Caki2 (cell line): ENCODE measurements around the gene DEPDC5. TPM values are rescaled to one million over a fixed set of nuclear protein-coding genes. Genes with fewer than 3 reads are reported as not detected.

Experiments
- DNase-seq: peaks from one replicate; pipeline ENCODE4 v3.0.0-alpha.2; 2015; ENCODE audit warnings: low read depth
- in situ Hi-C: cut with HindIII; loops from 2 replicates; pipeline ENCODE4 v1.10.0; 2016; ENCODE audit warnings: low sequenced_read_pairs, low pct_unique_long_range_greater_than_20kb, mixed read lengths
- total RNA-seq: library from RNA; depleted of rRNA; stranded (reverse); fragments of >200 nt; shearing (Covaris generic); gene quantifications from 2 replicates; pipeline ENCODE4 v1.2.3, GENCODE V29; 2014; ENCODE audit warnings: low replicate concordance

DEPDC5 gene
- total RNA-seq, 1 experiment from 2014 or later: 7.3 TPM

DNA sequence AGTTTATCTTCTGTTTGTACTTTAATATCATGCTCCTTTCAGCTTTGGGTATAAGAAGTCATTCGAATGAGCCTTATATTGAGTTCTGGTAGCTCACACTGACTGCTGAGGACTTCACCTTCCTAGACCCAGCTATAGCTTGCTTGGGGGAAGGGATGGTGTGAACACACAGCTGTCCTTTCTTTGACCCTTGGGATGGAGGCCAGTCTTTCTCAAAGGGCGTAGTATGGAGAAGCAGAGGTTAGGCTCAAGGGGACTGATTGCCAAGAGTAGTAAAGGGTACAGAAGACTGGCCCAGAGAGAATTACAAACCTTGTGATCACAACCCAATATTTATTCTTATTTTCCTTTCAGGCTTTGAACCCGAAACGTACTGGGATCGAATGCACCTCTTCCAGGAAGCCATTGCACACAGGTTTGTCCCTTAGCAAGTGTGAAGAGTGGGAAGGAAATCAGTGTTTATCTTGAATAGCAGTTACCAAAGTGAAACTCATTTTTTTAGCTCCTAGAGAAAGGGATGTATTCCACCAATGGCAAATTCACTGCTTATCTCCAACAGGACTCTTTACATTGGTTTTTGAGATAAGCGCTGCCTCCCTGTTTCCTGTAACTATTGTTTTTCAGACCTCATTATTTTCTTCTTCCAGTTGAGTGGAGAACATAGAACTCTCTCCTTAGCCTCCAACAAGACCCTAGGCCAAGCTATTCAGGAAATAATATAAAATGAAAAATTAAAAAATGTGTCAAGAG, 147.7 kb downstream of the DEPDC5 start:
- in situ Hi-C loops: no loop called here
- no peak for DNase-seq

DNA sequence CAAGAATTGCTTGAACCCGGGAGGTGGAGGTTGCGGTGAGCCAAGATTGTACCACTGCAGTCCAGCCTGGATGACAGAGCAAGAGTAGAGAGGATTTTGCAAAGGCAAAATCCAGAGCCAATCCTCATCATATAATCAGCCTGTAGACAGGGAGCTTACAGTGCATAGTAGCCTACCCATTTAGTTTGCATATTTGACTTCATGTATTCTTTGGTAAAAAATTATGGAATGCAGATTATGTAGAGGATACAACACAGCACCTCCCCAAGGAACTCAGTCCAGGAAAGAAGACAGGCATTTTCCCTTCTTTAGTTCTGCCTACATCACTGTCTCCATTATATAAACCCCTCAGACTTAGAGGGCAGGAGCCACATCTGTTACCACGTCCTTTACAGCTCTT, 150.8 kb downstream of the DEPDC5 start:
- in situ Hi-C loops: no loop called here
- no peak for DNase-seq

DNA sequence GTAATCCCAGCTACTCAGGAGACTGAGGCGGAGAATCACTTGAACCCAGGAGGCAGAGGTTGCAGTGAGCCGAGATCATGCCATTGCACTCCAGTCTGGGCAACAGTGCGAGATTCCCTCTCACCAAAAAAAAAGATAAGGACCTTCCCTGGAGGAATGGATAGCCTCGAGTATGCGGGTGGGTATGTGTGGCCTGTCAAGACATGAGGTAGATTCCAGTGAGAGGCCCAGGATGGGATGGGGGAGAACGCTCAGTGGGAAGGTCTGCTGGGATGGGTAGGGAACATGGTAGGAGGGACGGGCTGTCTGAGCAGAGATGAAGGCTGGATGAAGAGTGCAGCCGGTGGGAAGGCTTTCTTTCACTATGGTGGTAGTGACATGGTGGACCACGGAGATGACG, 151.5 kb downstream of the DEPDC5 start:
- in situ Hi-C loops: no loop called here
- DNase-seq: no peak

DNA sequence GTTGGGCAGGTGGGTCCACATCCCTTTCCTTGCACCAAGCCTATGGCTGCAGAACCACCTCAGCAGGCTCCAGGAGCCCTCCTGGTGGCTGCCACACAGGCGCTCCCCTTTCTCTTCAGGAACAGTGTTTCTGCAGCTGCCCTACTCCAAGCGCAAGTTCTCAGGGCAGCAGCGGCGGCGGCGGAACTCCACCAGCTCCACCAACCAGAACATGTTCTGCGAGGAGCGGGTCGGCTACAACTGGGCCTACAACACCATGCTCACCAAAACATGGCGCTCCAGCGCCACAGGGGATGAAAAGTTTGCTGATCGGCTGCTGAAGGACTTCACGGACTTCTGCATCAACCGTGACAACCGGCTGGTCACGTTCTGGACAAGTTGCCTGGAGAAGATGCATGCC, 152.3 kb downstream of the DEPDC5 start:
- in situ Hi-C loops: no loop called here
- no peak for DNase-seq

DNA sequence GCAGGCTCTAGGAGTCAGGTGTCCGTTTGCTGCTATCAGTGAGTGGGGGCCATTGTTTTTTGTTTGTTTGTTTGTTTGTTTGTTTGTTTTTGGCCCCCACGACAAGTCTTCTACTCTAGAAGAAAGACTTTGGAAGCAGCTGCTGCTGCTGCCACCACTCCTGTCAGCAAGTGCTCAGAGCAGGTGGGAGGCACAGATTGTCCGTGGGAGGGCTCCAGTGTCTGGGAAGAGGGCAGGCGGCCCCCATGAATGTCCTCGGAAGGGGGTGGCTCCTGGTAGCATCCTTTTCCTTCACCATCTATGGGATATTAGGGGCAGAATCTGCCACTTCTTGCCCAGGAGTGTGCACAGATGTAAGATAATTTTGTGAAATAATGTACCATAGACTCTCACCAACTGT, 152.8 kb downstream of the DEPDC5 start:
- in situ Hi-C loops: no loop called here
- DNase-seq: no peak

DNA sequence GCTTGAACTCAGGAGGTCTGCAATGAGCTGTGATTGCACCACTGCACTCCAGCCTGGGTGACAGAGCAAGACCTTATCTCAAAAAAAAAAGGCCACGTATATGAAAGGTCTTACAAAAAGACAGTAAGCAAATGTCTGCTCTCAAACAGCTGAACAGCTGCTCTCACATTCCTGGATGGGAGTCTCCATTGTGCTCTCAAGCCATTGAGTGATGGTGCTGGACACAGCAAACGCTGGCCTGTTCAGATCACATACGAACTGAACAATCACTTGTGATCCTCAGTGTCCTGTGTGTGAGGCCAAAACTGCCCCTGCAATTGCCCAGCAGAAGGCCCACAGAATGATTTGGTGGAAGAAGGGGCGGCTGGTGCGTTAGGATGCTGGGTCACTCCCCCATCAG, 156.2 kb downstream of the DEPDC5 start:
- DNase-seq: no peak
- in situ Hi-C loops: no loop called here

DNA sequence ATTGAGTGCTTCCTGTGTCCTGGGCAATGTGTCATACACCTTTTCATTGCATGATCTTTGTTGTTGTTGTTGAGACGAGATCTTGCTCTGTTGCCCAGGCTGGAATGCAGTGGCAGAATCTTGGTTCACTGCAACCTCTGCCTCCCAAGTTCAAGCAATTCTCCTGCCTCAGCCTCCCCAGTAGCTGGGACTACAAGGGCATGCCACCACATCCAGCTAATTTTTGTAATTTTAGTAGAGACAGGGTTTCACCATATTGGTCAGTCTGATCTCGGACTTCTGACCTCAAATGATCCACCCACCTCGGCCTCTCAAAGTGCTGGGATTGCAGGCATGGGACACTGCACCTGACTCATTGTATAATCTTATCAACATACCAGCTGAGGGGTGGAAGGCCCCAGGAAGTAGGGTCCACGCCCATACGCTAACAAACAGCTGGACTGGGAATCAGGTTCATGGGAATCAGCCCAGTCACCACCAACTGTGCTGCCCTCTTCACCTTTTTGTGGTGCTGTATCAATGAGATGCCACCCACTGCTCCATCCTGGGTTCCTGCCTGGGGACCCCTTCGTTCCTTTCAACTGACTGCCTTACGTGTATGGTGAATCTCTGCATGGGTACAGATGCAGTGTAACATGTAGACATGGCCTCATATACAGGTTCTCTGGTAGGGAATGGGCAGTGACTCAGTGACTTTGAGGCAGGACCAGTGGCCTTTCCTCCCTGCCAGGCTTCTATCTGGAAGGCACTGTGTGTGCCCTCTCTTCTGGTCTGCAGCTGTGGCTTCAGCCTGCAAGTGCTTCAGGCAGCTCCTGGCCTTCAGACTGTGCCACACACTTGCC, 158.0 kb downstream of the DEPDC5 start:
- DNase-seq: no peak
- in situ Hi-C loops: no loop called here

DNA sequence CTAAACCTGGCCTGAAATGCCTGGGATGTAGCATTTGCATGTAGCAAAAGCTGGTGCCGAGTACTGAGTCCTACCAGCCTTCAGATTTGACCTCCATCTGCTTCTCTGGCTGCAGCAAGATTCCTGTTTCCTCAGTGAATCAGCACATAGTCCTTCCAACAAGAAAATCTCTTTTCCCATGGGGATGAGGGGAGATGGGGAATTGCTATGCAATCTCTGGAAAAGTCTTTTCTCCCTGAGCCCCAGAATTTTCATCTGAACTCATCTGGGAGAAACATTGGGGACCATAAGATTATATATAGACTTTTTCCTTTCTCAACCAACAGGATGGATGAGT, 158.6 kb downstream of the DEPDC5 start:
- in situ Hi-C loops: no loop called here
- no peak for DNase-seq

DNA sequence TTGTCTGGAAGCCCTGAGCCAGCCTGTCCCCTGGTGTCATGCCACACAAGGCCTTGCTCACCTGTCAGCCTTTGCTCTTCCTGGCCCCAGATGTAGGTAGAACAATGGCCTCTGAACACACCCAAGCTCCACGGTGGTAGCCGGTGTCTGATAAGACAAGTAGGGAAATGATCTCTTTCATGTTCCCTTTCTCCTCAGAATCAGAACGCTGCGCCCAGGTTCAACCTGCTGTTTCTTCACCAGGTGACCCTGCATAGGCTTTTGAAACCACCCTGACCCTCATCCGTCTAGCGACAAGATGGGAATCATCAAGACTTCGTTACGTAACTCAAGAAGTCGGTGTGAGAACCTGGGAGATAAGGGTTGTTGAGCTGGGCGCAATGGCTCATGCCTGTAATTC, 161.8 kb downstream of the DEPDC5 start:
- in situ Hi-C loops: no loop called here
- DNase-seq: no peak

DNA sequence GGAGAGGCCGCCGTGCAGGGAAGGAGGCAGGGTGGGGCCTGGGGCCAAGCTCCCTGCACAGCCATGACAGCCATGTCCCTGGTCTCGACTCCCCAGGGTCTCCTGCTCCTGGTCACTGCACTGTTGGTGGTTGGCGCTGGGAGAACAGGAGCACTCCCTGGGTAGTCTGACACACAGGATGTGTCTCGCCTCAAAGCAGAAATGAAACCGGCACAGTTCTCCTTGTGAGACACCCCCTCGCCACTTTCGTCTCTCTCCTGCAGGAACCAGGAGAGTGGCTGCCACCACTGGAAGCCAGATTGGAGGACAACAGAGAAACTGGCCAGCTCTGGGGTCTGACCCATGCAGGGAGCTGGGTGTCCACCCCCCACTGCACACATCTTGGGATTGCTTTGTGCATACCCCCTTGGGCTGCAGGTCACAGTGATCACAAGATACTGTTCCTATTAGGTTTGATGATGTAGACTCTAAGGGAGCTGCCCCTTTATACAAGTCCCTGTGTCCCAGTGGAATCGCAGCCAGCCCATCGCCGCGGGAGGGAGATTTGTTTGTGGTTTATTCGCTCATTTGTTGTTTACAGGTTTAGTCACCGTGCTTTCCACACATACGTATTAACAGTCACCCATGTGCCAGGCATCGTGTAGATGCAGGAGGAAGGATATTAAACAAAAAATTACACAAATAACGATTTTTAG, 163.6 kb downstream of the DEPDC5 start:
- DNase-seq: no peak
- in situ Hi-C loops: no loop called here

DNA sequence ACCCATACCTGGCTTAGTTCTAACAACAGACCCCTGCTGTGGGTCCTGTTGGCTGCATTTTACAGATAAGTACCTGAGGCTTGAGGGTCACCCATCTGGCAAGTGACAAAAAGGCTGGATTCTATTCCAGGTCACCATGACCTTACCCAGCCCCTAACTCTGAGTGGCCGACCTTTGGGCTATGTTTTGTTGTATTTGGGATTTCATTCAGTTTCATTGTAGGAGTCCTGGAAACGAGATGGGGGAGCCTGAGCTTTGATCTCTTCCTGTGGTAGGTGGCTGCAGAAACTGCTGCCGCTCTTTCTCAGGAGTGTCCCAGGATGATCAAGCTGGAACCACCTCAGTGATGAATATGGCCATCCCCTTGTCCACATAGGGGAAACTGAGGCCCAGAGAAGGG, 165.9 kb downstream of the DEPDC5 start:
- DNase-seq: no peak
- in situ Hi-C loops: no loop called here

DNA sequence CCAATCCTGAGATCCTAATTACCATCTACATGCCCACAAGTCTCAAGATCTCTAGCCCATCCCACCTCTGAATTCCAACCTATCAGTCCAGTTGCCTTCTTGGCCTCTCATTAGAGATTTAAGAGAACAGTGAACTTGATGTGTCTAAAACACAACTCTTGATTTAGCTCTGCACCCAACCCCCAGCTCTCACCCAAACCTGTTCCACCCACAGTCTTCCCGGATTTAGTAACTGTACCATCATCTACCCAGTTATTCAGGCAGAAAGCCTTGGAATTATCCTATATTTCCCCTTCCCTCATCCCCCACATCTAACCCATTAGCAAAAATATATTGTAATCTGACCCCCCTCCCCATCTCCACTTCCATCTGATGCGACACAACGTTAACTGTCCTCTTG, 166.5 kb downstream of the DEPDC5 start:
- in situ Hi-C loops: no loop called here

DNA sequence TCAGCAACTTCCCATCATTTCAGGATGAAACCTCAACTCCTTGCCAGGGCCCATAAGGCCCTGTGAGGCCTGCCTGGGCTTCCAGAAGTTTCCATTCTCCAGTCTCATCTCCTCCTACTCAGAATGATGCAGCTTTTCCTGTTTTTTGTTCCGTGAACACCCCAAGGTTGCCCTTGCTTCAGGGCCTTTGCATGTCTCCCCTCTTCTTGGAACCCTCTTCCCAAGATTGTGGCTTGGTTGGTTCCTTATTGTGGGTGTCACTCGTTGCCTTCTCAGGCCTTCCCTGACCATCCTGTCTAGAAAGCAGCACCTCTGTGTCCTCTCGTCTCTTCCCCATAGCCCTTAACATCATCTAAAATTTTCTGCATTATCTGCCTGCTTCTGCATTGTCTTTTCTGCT, 167.3 kb downstream of the DEPDC5 start:
- no peak for DNase-seq
- in situ Hi-C loops: no loop called here

More for the DNA sequence above, 166.5 kb downstream of the DEPDC5 start:
- DNase-seq: no peak

DNA sequence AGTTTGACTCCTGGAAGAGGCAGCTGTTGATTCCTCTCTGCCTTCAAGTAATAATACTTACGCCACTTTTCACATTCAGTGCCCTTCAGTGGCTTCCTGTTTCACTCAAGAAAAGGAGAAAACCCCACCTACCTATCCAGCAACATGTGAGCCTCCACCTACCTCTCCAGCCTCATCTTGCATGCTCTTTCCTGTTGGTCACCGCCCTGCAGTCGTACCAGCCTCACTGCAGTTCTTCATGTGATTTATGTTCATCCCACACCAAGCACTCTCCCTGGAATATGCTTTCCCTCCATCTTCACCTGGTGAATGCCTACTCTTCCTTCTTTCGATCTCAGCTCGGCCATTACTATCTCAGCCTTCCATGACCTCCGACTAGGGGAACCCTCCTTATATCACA, 168.7 kb downstream of the DEPDC5 start:
- in situ Hi-C loops: no loop called here

DNA sequence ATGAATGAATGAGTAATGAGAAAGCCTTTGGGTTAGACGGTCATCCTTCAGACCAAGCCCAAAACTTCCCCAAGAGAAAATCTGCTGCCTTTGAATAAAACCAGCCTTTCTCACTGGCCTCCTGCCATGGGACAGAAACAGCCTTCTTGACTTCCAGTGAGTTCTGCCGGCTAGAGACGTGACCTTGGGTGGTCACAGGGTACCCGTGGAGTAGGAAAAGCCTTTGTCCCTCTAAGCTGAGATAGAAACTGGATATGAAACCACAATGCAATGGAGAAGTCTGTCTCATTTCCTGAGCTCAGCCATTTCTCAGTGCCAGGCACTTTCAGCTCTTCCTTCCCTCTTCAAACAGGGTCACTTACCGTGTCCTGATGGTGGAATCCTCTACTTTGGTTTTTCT, 169.3 kb downstream of the DEPDC5 start:
- DNase-seq: no peak
- in situ Hi-C loops: no loop called here

More for the DNA sequence above, 168.7 kb downstream of the DEPDC5 start:
- no peak for DNase-seq

DNA sequence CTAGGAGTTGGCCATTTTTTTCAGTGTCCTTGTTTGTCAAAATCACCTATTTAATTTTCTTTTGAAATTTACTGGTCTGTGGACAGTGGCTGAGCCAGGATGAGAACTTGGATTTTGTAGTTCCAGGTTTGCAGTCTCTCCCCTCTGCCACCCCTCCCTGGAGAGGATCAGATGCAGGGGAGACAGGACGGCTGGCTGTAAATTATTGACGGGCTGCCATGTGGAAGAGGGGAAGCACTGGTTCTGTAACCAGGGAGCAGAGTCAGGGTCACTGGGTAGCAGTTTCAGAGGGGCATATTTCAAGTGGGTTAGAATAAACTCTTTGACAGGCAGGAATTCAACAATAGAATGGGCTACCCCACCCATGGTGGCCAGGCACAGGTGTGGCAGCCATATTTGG, 169.9 kb downstream of the DEPDC5 start:
- in situ Hi-C loops: no loop called here
- no peak for DNase-seq

DNA sequence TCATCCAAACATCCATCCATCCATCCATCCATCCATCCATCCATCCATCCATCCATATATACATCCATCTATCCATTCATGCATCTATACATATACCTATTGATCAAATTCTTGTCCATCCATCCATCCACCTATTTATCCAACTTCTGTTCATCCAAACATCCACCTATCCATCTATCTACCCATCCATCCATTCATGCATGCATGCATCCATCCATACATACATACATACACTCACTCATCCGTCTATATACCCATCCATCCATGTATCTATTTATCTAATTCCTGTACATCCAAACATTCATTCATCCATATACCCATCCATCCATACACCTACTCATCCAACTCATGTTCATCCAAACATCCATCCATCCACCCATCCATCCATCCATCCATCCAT, 171.2 kb downstream of the DEPDC5 start:
- no peak for DNase-seq
- in situ Hi-C loops: no loop called here

DNA sequence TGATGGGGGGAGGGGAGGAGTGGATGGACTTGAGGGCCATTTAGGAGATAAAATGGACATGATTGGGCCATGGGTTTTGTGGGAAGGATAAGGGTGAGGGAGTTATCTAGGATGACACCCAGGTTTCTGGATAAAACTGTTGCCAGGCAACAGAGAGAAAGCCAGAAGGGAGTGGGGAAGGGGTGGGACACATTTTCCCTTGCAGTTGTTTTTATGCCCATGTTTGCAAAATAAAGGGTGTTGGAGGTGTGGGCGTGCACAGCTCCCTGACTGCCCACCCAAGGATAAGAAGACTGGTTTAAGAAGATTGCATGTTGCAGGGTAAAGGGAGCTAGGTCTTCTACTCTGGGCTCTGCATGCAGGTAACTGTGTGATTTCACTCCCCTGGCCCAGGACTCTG, 172.2 kb downstream of the DEPDC5 start:
- no peak for DNase-seq

DNA sequence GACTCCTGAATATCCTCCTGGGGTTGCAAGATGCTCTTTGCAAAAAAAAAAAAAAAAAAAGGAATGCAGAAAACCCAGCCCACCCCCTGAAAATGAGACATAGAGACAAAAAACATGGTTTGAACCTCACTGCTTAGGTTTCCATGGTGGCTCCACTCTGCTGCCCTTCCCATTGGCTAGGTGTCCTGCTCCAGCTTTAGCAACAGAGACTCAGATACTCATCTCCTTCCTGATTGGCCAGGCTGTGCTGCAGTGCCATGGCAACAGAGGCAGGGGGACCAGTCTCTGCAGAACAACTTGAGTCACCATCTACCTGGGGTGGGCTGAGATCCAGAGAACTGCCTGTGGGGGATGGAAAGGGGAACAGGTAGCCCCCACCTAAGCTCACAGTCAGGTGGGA, 173.2 kb downstream of the DEPDC5 start:
- in situ Hi-C loops: no loop called here
- no peak for DNase-seq

More for the DNA sequence above, 172.2 kb downstream of the DEPDC5 start:
- in situ Hi-C loops: no loop called here
